Measurements from ENCODE around the gene CCDC152.

- TF ChIP-seq FOXM1 (IDR thresholded peaks at IDR 0.05; ENCODE audit: borderline replicate concordance, low read depth) (no peak), TAF1 (IDR thresholded peaks at IDR 0.05; ENCODE audit: low read depth) (no peak), MAX (IDR thresholded peaks at IDR 0.05) (no peak), REST (IDR thresholded peaks at IDR 0.05; ENCODE audit: low read depth) (no peak), EP300 (IDR thresholded peaks at IDR 0.05; ENCODE audit: borderline replicate concordance) (no peak), EGR1 (IDR thresholded peaks at IDR 0.05) (no peak), YY1 (IDR thresholded peaks at IDR 0.05; ENCODE audit: low read depth) (no peak), USF1 (IDR thresholded peaks at IDR 0.05) (no peak), CREB1 (IDR thresholded peaks at IDR 0.05; ENCODE audit: low read depth) (no peak), NFIC (IDR thresholded peaks at IDR 0.05) (no peak), TCF12 (IDR thresholded peaks at IDR 0.05; ENCODE audit: low read depth) (no peak)
Observed at GRCh38 chr5:42719034-42719433, 37.6 kb upstream of the CCDC152 start.

Data from Ishikawa (cell line).